WERI-Rb-1 (cell line): Measurements from ENCODE around the gene ANXA6.

Experiments
- DNase-seq: peaks from one replicate; pipeline ENCODE4 v3.0.0-alpha.2; 2020
- H3K27ac ChIP-seq: fragments of 250-450 bp; sonication (Bioruptor Pico); 2 replicates; pipeline ENCODE4 v1.5.1; 2020; ENCODE audit warnings: mild to moderate bottlenecking, moderate library complexity
- H3K27me3 ChIP-seq: fragments of 250-450 bp; sonication (Bioruptor Pico); 2 replicates; pipeline ENCODE4 v1.5.1; 2021; ENCODE audit warnings: mild to moderate bottlenecking, low read depth, moderate library complexity; ENCODE audit not compliant: insufficient read depth, severe bottlenecking
- H3K36me3 ChIP-seq: fragments of 250-450 bp; sonication (Bioruptor Pico); 2 replicates; pipeline ENCODE4 v1.5.1; 2020; ENCODE audit warnings: mild to moderate bottlenecking, moderate library complexity
- H3K4me3 ChIP-seq: 2 replicates; pipeline ENCODE4 v1.5.1; 2011; ENCODE audit warnings: low read depth, mild to moderate bottlenecking, control low read depth, low read length
- H3K9me3 ChIP-seq: fragments of 250-450 bp; sonication (Bioruptor Pico); 2 replicates; pipeline ENCODE4 v1.5.1; 2021; ENCODE audit warnings: mild to moderate bottlenecking, moderate library complexity; ENCODE audit not compliant: severe bottlenecking
- CTCF ChIP-seq: IDR thresholded peaks from 2 replicates; pipeline ENCODE4 v1.5.1; 2011; ENCODE audit warnings: low read depth, mild to moderate bottlenecking, control low read depth, inconsistent platforms, low read length

The ANXA6 gene

GRCh38 chr5:151053796-151054462, 103.7 kb downstream of the ANXA6 start:
- TF ChIP-seq CTCF: no peak
- H3K27me3 ChIP-seq: no peaks in the 10 kb centered on the region
- H3K9me3 ChIP-seq: no peaks in the 10 kb centered on the region
- no peak overlapping the region for H3K27ac ChIP-seq
- H3K4me3 ChIP-seq: no peak overlapping the region
- H3K36me3 ChIP-seq: peaks cover 10% of the 10 kb centered on the region
- no peak for DNase-seq

GRCh38 chr5:151052836-151053235, 104.7 kb downstream of the ANXA6 start:
- no peak for TF ChIP-seq CTCF
- no peak for DNase-seq
- H3K36me3 ChIP-seq: peaks cover 20% of the 10 kb centered on the region

GRCh38 chr5:151051931-151052608, 105.5 kb downstream of the ANXA6 start:
- no peaks in the 10 kb centered on the region for H3K9me3 ChIP-seq
- DNase-seq: no peak
- H3K4me3 ChIP-seq: no peak overlapping the region
- no peak overlapping the region for H3K27ac ChIP-seq
- no peak for TF ChIP-seq CTCF
- H3K27me3 ChIP-seq: no peaks in the 10 kb centered on the region
- H3K36me3 ChIP-seq: peaks cover 24% of the 10 kb centered on the region

More at GRCh38 chr5:151052836-151053235, 104.7 kb downstream of the ANXA6 start:
- Histone ChIP-seq H3K27ac (no peak overlapping the region), H3K9me3 (no peaks in the 10 kb centered on the region), H3K4me3 (no peak overlapping the region), H3K27me3 (no peaks in the 10 kb centered on the region)

DNA sequence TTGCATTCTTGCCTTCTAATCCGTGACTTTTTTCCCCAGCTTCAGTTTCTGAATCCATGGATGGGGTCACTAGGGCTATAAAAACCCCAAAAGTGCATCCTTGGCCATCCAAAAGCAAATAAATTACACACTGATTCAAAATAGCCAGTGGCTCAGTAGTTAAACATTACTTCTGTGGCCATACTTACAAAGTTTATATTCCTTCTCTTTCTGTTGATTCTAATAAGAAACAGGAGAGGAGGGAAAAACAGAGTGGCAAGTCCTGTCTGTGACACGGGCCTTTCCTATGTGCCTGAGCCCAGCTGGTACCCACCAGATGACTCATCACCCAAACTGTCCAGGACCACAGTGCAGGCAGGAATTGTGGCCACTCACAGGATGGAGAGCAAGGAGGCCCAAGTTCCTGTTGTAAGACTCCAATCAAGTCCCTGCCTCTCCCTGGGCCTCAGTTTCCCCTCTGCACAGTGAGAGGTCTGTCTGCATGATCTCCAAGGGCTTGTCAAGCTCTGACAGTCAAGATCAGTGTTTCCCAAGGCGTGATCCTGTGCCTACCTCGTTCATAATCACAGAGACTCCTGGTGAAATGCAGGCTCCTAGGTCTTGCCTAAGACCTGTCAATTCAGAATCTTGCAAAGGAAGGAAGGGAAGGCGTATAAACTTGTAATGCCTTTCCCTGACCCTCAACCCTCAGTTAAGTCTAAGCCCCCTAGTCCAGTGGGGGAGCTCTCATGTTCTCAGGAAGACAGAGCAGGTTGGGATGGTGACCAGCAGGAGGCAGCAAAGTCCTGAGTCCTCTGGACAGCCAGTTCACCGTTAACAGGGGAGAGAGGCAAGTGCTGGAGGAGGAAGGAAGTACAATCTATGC, 106.3 kb downstream of the ANXA6 start:
- DNase-seq: peak; percentile 83
- Histone ChIP-seq H3K36me3 (peaks cover 28% of the 10 kb centered on the region), H3K27ac (no peak overlapping the region), H3K4me3 (no peak overlapping the region), H3K27me3 (no peaks in the 10 kb centered on the region), H3K9me3 (no peaks in the 10 kb centered on the region)
- TF ChIP-seq CTCF: peak; percentile 92
